Glutamatergic neuron (in vitro differentiated cells): ENCODE results near the gene ACAN. TPM values are rescaled to one million over a fixed set of nuclear protein-coding genes. Genes with fewer than 3 reads are reported as not detected.

Experiments used
- DNase-seq: peaks from one replicate; pipeline ENCODE4 v3.0.0; 2022
- H3K27ac Mint-ChIP-seq: one replicate; pipeline ENCODE4 v1.8.0; 2020; ENCODE audit warnings: mild to moderate bottlenecking, mixed read lengths, inconsistent platforms; ENCODE audit not compliant: unreplicated experiment
- H3K27me3 Mint-ChIP-seq: one replicate; pipeline ENCODE4 v1.8.0; 2020; ENCODE audit warnings: mild to moderate bottlenecking, moderate library complexity, mixed read lengths, inconsistent platforms; ENCODE audit not compliant: unreplicated experiment
- H3K36me3 Mint-ChIP-seq: one replicate; pipeline ENCODE4 v1.8.0; 2020; ENCODE audit warnings: mild to moderate bottlenecking, mixed read lengths, inconsistent platforms; ENCODE audit not compliant: unreplicated experiment
- H3K4me1 Mint-ChIP-seq: one replicate; pipeline ENCODE4 v1.8.0; 2020; ENCODE audit warnings: mild to moderate bottlenecking, low read depth, mixed read lengths, inconsistent platforms; ENCODE audit not compliant: unreplicated experiment
- H3K4me3 Mint-ChIP-seq: one replicate; pipeline ENCODE4 v1.8.0; 2020; ENCODE audit warnings: mild to moderate bottlenecking, mixed read lengths, inconsistent platforms; ENCODE audit not compliant: unreplicated experiment
- H3K9me3 Mint-ChIP-seq: one replicate; pipeline ENCODE4 v1.8.0; 2020; ENCODE audit warnings: mild to moderate bottlenecking, moderate library complexity, mixed read lengths, inconsistent platforms; ENCODE audit not compliant: unreplicated experiment
- total RNA-seq: library from RNA; stranded (reverse); fragmentation: NEBNext Ultra II Directional; extraction: Animal tissue kit (Norgen Biotek cat#: 25700); gene quantifications from one replicate; pipeline ENCODE4 v1.2.1, GENCODE V29; 2021; ENCODE audit not compliant: unreplicated experiment
- TF ChIP-seq, protein P1 (sequence below): fragments of 200-600 bp; sonication (generic); IDR thresholded peaks from one replicate; pipeline ENCODE4 v1.5.0; 2021; ENCODE audit not compliant: partially characterized antibody, unreplicated experiment

The ACAN gene
- total RNA-seq, 1 donor from 2014 or later, result 0.05 TPM

- H3K4me1 Mint-ChIP-seq, result no peaks in the 10 kb centered on the region
- H3K9me3 Mint-ChIP-seq, result peaks cover 4% of the 10 kb centered on the region
- H3K36me3 Mint-ChIP-seq, result peaks cover 4% of the 10 kb centered on the region
- peaks cover 7% of the 10 kb centered on the region for H3K27me3 Mint-ChIP-seq
- H3K4me3 Mint-ChIP-seq, result no peak overlapping the region
- TF ChIP-seq, protein P1, sequence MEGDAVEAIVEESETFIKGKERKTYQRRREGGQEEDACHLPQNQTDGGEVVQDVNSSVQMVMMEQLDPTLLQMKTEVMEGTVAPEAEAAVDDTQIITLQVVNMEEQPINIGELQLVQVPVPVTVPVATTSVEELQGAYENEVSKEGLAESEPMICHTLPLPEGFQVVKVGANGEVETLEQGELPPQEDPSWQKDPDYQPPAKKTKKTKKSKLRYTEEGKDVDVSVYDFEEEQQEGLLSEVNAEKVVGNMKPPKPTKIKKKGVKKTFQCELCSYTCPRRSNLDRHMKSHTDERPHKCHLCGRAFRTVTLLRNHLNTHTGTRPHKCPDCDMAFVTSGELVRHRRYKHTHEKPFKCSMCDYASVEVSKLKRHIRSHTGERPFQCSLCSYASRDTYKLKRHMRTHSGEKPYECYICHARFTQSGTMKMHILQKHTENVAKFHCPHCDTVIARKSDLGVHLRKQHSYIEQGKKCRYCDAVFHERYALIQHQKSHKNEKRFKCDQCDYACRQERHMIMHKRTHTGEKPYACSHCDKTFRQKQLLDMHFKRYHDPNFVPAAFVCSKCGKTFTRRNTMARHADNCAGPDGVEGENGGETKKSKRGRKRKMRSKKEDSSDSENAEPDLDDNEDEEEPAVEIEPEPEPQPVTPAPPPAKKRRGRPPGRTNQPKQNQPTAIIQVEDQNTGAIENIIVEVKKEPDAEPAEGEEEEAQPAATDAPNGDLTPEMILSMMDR, result no peak
- DNase-seq, result no peak
- H3K27ac Mint-ChIP-seq, result no peak overlapping the region
Observed at GRCh38 chr15:88863412-88863811, 60.2 kb downstream of the ACAN start.

DNA sequence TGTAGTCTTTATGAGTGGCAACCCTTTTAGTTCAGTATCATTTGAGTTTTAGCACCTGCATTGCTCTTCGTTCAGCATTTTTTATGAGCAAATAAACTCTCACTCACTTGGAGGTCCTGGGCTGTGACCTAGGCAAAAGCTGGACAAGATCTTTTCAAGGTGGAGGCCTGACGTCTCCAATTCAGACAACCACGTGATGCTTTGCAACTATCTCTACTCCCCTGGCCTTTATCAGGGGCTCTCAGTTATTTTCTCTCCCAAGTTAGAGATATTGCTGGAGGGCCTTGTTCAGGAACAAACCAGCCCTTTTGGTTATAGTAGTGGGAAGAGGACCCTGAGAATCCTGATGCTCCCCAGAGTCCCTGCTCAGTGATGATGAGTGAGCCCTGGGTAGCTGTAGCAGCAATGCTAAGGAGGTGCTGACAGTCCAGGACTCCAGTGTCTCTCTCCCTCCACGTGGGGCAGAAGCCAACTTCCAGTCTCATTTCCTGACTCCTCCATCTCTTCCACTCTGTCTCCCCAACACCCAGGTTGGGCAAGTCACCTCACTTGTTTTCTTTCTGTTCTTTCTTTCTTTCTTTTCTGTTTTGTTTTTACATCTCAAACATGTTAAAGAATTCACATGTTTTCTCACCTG lies 61.7 kb downstream of the ACAN start:
- Mint-ChIP-seq H3K36me3 (peaks cover 4% of the 10 kb centered on the region), H3K4me3 (no peak overlapping the region), H3K27me3 (peaks cover 12% of the 10 kb centered on the region), H3K27ac (no peak overlapping the region), H3K4me1 (no peaks in the 10 kb centered on the region), H3K9me3 (peaks cover 5% of the 10 kb centered on the region)
- no peak for DNase-seq
- TF ChIP-seq, protein P1, result no peak

- H3K27me3 Mint-ChIP-seq, result peaks cover 15% of the 10 kb centered on the region
Observed at GRCh38 chr15:88865498-88866099, 62.4 kb downstream of the ACAN start.

GRCh38 chr15:88866295-88866881 lies 63.2 kb downstream of the ACAN start:
- peaks cover 8% of the 10 kb centered on the region for H3K9me3 Mint-ChIP-seq
- H3K27me3 Mint-ChIP-seq, result peaks cover 18% of the 10 kb centered on the region
- H3K4me3 Mint-ChIP-seq, result no peak overlapping the region
- no peak for DNase-seq
- H3K4me1 Mint-ChIP-seq, result no peaks in the 10 kb centered on the region
- peaks cover 4% of the 10 kb centered on the region for H3K36me3 Mint-ChIP-seq
- TF ChIP-seq, protein P1, result no peak
- H3K27ac Mint-ChIP-seq, result no peak overlapping the region

More at GRCh38 chr15:88865498-88866099, 62.4 kb downstream of the ACAN start:
- TF ChIP-seq, protein P1, result no peak
- Mint-ChIP-seq H3K9me3 (peaks cover 6% of the 10 kb centered on the region), H3K36me3 (peaks cover 4% of the 10 kb centered on the region), H3K4me3 (no peak overlapping the region), H3K27ac (no peak overlapping the region), H3K4me1 (no peaks in the 10 kb centered on the region)
- DNase-seq, result no peak

DNA sequence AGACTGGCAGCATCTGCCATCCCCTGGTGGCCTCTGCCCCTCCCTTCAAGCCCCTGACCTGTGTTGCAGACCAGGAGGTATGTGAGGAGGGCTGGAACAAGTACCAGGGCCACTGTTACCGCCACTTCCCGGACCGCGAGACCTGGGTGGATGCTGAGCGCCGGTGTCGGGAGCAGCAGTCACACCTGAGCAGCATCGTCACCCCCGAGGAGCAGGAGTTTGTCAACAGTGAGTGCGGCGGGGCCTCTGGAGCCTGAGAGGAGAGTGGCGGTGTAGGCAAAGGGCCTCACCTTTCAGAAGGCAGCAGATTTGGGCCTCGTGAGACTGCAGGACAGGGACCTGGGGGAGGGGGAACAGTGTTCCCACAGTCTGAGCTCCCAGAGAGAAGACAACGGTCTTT lies 68.1 kb downstream of the ACAN start:
- no peak overlapping the region for H3K27ac Mint-ChIP-seq
- TF ChIP-seq, protein P1, result no peak
- H3K4me1 Mint-ChIP-seq, result no peaks in the 10 kb centered on the region
- no peak for DNase-seq
- no peak overlapping the region for H3K4me3 Mint-ChIP-seq
- peaks cover 4% of the 10 kb centered on the region for H3K36me3 Mint-ChIP-seq
- H3K27me3 Mint-ChIP-seq, result peaks cover 24% of the 10 kb centered on the region
- peaks cover 15% of the 10 kb centered on the region for H3K9me3 Mint-ChIP-seq
